HG03342 (cell line): Measurements from ENCODE around the gene PNMA8B.

Source experiments
- ATAC-seq: cut with Tn5 transposase; IDR thresholded peaks from one replicate; pipeline ENCODE4 v1.9.1; 2021; ENCODE audit warnings: mild to moderate bottlenecking, moderate library complexity; ENCODE audit not compliant: unreplicated experiment

Gene PNMA8B

GRCh38 chr19:46487802-46488445 is 7.7 kb downstream of the PNMA8B start:
- no peak for ATAC-seq

GRCh38 chr19:46487178-46487801 is 8.4 kb downstream of the PNMA8B start:
- ATAC-seq = no peak

GRCh38 chr19:46486358-46486757 is 9.3 kb downstream of the PNMA8B start:
- no peak for ATAC-seq

GRCh38 chr19:46484656-46485055 is 11.0 kb downstream of the PNMA8B start:
- no peak for ATAC-seq

GRCh38 chr19:46482631-46483030 is 13.0 kb downstream of the PNMA8B start:
- ATAC-seq = no peak

GRCh38 chr19:46481947-46482346 is 13.7 kb downstream of the PNMA8B start:
- ATAC-seq = no peak

- no peak for ATAC-seq
Measured at GRCh38 chr19:46481223-46481848, 14.3 kb downstream of the PNMA8B start.

GRCh38 chr19:46480415-46480814 is 15.3 kb downstream of the PNMA8B start:
- no peak for ATAC-seq

- ATAC-seq = no peak
Measured at GRCh38 chr19:46478356-46478986, 17.2 kb downstream of the PNMA8B start.

GRCh38 chr19:46475986-46476385 is 19.7 kb downstream of the PNMA8B start:
- no peak for ATAC-seq

- no peak for ATAC-seq
Measured at GRCh38 chr19:46474211-46474610, 21.5 kb downstream of the PNMA8B start.

- no peak for ATAC-seq
Measured at GRCh38 chr19:46472592-46472991, 23.1 kb downstream of the PNMA8B start.

- no peak for ATAC-seq
Measured at GRCh38 chr19:46471811-46472543, 23.7 kb downstream of the PNMA8B start.

- ATAC-seq = no peak
Measured at GRCh38 chr19:46471116-46471733, 24.4 kb downstream of the PNMA8B start, which contains the start of gene PNMA8A. PNMA8A (minus strand) TSS chr19:46471563; CDS start chr19:46471035, 528 bp downstream.

GRCh38 chr19:46470376-46470775 is 25.3 kb downstream of the PNMA8B start:
- ATAC-seq = no peak

GRCh38 chr19:46469541-46470185 is 26.0 kb downstream of the PNMA8B start:
- ATAC-seq = no peak

GRCh38 chr19:46466536-46467196 is 29.0 kb downstream of the PNMA8B start:
- no peak for ATAC-seq

- no peak for ATAC-seq
Measured at GRCh38 chr19:46463516-46463915, 32.2 kb downstream of the PNMA8B start.

GRCh38 chr19:46461537-46461936 is 34.1 kb downstream of the PNMA8B start:
- ATAC-seq = no peak

GRCh38 chr19:46460981-46461380 is 34.7 kb downstream of the PNMA8B start:
- ATAC-seq = no peak
